GM12892 (cell line): ENCODE data around the gene COG5.

ENCODE experiments used
- POLR2A ChIP-seq: IDR thresholded peaks from 2 replicates; pipeline ENCODE4 v1.6.1; 2011; ENCODE audit warnings: low read depth, low read length, control low read depth
- POLR2AphosphoS5 ChIP-seq: IDR thresholded peaks from 2 replicates; pipeline ENCODE4 v1.6.1; 2011; ENCODE audit warnings: low read depth, low read length, control low read depth
- TAF1 ChIP-seq: IDR thresholded peaks from 2 replicates; pipeline ENCODE4 v1.6.1; 2011; ENCODE audit warnings: low read depth, mild to moderate bottlenecking, control low read depth, low read length, borderline replicate concordance

- TF ChIP-seq POLR2AphosphoS5, result no peak
- no peak for TF ChIP-seq POLR2A
- TF ChIP-seq TAF1, result no peak
These were observed 35.3 kb downstream of the COG5 start for GRCh38 chr7:107528461-107528860.
